IMR-90 (cell line): Measurements from ENCODE around the gene TCF7L2. TPM values are rescaled to one million over a fixed set of nuclear protein-coding genes. Genes with fewer than 3 reads are reported as not detected.

Experiments
- ATAC-seq: fragments of 200-7000 bp; cut with Tn5 transposase; 2 replicates; pipeline ENCODE4 v1.9.1; 2020; ENCODE audit warnings: low read depth, mild to moderate bottlenecking, moderate library complexity
- BruUV-seq: library from RNA; stranded (reverse); fragments of 400-500 nt; replicated peaks from 2 replicates; lab custom pipeline; 2021; lab: Mats Ljungman, UMichigan
- CTCF ChIA-PET: fragments of 300-600 bp; formaldehyde crosslinking; extraction: SDS; loops from one replicate; lab custom pipeline; 2021; ENCODE audit warnings: antibody characterized with exemption; lab: Yijun Ruan, JAX
- POLR2A ChIA-PET: fragments of 300-600 bp; sonication (Branson Sonifier 250); formaldehyde crosslinking; loops from one replicate; lab custom pipeline; 2022; ENCODE audit warnings: antibody characterized with exemption; ENCODE audit not compliant: unreplicated experiment; lab: Charles Lee
- DNase-seq: peaks from one replicate; pipeline ENCODE4 v3.0.0; 2013
- H2AFZ ChIP-seq: replicated peaks from 2 replicates; pipeline ENCODE3; 2013; ENCODE audit warnings: low read length, mild to moderate bottlenecking; ENCODE audit not compliant: poor library complexity
- H2AK5ac ChIP-seq: 2 replicates; pipeline ENCODE4 v1.6.1; 2013; ENCODE audit warnings: low read depth, low read length, inconsistent platforms
- H2AK9ac ChIP-seq: replicated peaks from 2 replicates; pipeline ENCODE3; 2013; ENCODE audit warnings: mild to moderate bottlenecking, low read depth, low read length, moderate library complexity; ENCODE audit not compliant: poor library complexity
- H2BK120ac ChIP-seq: 2 replicates; pipeline ENCODE4 v1.6.1; 2013; ENCODE audit warnings: low read depth, low read length, inconsistent platforms
- H2BK15ac ChIP-seq: 3 replicates; pipeline ENCODE4 v1.6.1; 2013; ENCODE audit warnings: low read depth, low read length, inconsistent platforms
- H2BK20ac ChIP-seq: 2 replicates; pipeline ENCODE4 v1.6.1; 2013; ENCODE audit warnings: low read depth, mild to moderate bottlenecking, inconsistent platforms, low read length, moderate library complexity
- H2BK5ac ChIP-seq: 2 replicates; pipeline ENCODE4 v1.6.1; 2013; ENCODE audit warnings: mild to moderate bottlenecking, low read depth, low read length, inconsistent platforms; ENCODE audit not compliant: poor library complexity, severe bottlenecking
- H3K14ac ChIP-seq: replicated peaks from 2 replicates; pipeline ENCODE4 v1.6.1; 2013; ENCODE audit warnings: low read depth, low read length, inconsistent platforms
- H3K18ac ChIP-seq: 2 replicates; pipeline ENCODE4 v1.6.1; 2013; ENCODE audit warnings: low read depth, low read length, control low read depth
- H3K23ac ChIP-seq: 2 replicates; pipeline ENCODE4 v1.6.1; 2013; ENCODE audit warnings: low read depth, low read length, inconsistent platforms
- H3K27ac ChIP-seq: 2 replicates; pipeline ENCODE4 v1.5.1; 2013; ENCODE audit warnings: mild to moderate bottlenecking, control low read depth, low read length; ENCODE audit not compliant: insufficient read depth
- H3K27me3 ChIP-seq: 2 replicates; pipeline ENCODE4 v1.6.1; 2013; ENCODE audit warnings: low read length; ENCODE audit not compliant: control insufficient read depth, insufficient read depth
- H3K36me3 ChIP-seq: 2 replicates; pipeline ENCODE4 v1.6.1; 2013; ENCODE audit warnings: low read length, mixed read lengths; ENCODE audit not compliant: control insufficient read depth, insufficient read depth
- H3K4ac ChIP-seq: 2 replicates; pipeline ENCODE4 v1.6.1; 2013; ENCODE audit warnings: low read depth, low read length, inconsistent platforms
- H3K4me1 ChIP-seq: 2 replicates; pipeline ENCODE4 v1.6.1; 2013; ENCODE audit warnings: low read length, mixed read lengths; ENCODE audit not compliant: control insufficient read depth, insufficient read depth
- H3K4me2 ChIP-seq: 2 replicates; pipeline ENCODE4 v1.6.1; 2013; ENCODE audit warnings: low read depth, mild to moderate bottlenecking, control low read depth, low read length, moderate library complexity
- H3K4me3 ChIP-seq: 2 replicates; pipeline ENCODE4 v1.5.1; 2013; ENCODE audit warnings: low read depth, mild to moderate bottlenecking, control low read depth, low read length, moderate library complexity; ENCODE audit not compliant: insufficient read depth
- H3K56ac ChIP-seq: 2 replicates; pipeline ENCODE4 v1.6.1; 2013; ENCODE audit warnings: low read length, inconsistent platforms; ENCODE audit not compliant: insufficient read depth; ENCODE audit errors: extremely low read depth
- H3K79me1 ChIP-seq, 2 experiments: 2 replicates each; pipeline ENCODE4 v1.6.1; 2013; ENCODE audit warnings: low read length in 2 of 2, inconsistent platforms in 1 of 2, low read depth in 1 of 2
- H3K9ac ChIP-seq: 2 replicates; pipeline ENCODE4 v1.6.1; 2013; ENCODE audit warnings: low read depth, low read length, control low read depth
- H3K9me1 ChIP-seq: 2 replicates; pipeline ENCODE4 v1.6.1; 2013; ENCODE audit warnings: low read length, inconsistent platforms; ENCODE audit not compliant: insufficient read depth
- H3K9me3 ChIP-seq: 2 replicates; pipeline ENCODE4 v1.6.1; 2013; ENCODE audit warnings: low read length; ENCODE audit not compliant: control insufficient read depth, insufficient read depth
- H4K20me1 ChIP-seq: 2 replicates; pipeline ENCODE4 v1.6.1; 2013; ENCODE audit warnings: low read length, inconsistent platforms; ENCODE audit not compliant: insufficient read depth
- H4K5ac ChIP-seq: 2 replicates; pipeline ENCODE4 v1.6.1; 2013; ENCODE audit warnings: mild to moderate bottlenecking, low read depth, low read length, control low read depth
- H4K8ac ChIP-seq, 2 experiments: 2 replicates each; pipeline ENCODE4 v1.6.1; 2013; ENCODE audit warnings: low read depth in 2 of 2, low read length in 2 of 2, control low read depth in 1 of 2, inconsistent platforms in 1 of 2
- H4K91ac ChIP-seq: 2 replicates; pipeline ENCODE4 v1.6.1; 2013; ENCODE audit warnings: low read depth, low read length, inconsistent platforms; ENCODE audit not compliant: insufficient read depth
- BHLHE40 ChIP-seq: fragments of 150-350 bp; IDR thresholded peaks from 2 replicates; pipeline ENCODE4 v1.6.1; 2016; ENCODE audit warnings: mild to moderate bottlenecking, low read depth, low read length
- CEBPB ChIP-seq: IDR thresholded peaks from 2 replicates; pipeline ENCODE4 v1.6.1; 2012; ENCODE audit warnings: low read depth, low read length, improper control_type of control experiment
- CHD1 ChIP-seq: IDR thresholded peaks from 2 replicates; pipeline ENCODE4 v1.6.1; 2012; ENCODE audit warnings: low read depth, low read length, improper control_type of control experiment
- CTCF ChIP-seq: conservative IDR thresholded peaks from 2 replicates; pipeline ENCODE4 v1.5.1; 2012; ENCODE audit warnings: mild to moderate bottlenecking, low read depth, low read length, improper control_type of control experiment
- FOS ChIP-seq: fragments of 150-350 bp; IDR thresholded peaks from 2 replicates; pipeline ENCODE4 v1.6.1; 2016; ENCODE audit warnings: low read depth, low read length
- MAFK ChIP-seq: IDR thresholded peaks from 2 replicates; pipeline ENCODE4 v1.6.1; 2012; ENCODE audit warnings: low read depth, low read length, improper control_type of control experiment
- MAZ ChIP-seq: IDR thresholded peaks from 2 replicates; pipeline ENCODE4 v1.6.1; 2012; ENCODE audit warnings: low read depth, mild to moderate bottlenecking, low read length, improper control_type of control experiment, moderate library complexity, borderline replicate concordance
- MXI1 ChIP-seq: IDR thresholded peaks from 2 replicates; pipeline ENCODE4 v1.6.1; 2012; ENCODE audit warnings: low read depth, mild to moderate bottlenecking, low read length, moderate library complexity, borderline replicate concordance
- NFE2L2 ChIP-seq: fragments of 150-350 bp; IDR thresholded peaks from 2 replicates; pipeline ENCODE4 v1.6.1; 2016; ENCODE audit warnings: low read depth, mild to moderate bottlenecking, low read length
- POLR2A ChIP-seq: IDR thresholded peaks from 2 replicates; pipeline ENCODE4 v1.6.1; 2012; ENCODE audit warnings: mild to moderate bottlenecking, low read depth, low read length
- RAD21 ChIP-seq: IDR thresholded peaks from 2 replicates; pipeline ENCODE4 v1.6.1; 2012; ENCODE audit warnings: low read length, improper control_type of control experiment
- RCOR1 ChIP-seq: IDR thresholded peaks from 2 replicates; pipeline ENCODE4 v1.6.1; 2012; ENCODE audit warnings: mild to moderate bottlenecking, low read length, improper control_type of control experiment; ENCODE audit not compliant: insufficient replicate concordance
- RFX5 ChIP-seq: IDR thresholded peaks from 2 replicates; pipeline ENCODE4 v1.8.0; 2012; ENCODE audit warnings: low read depth, mild to moderate bottlenecking, low read length, moderate library complexity
- SMC3 ChIP-seq: fragments of 150-350 bp; IDR thresholded peaks from 2 replicates; pipeline ENCODE4 v1.6.1; 2016; ENCODE audit warnings: low read depth, mild to moderate bottlenecking, antibody characterized with exemption, low read length, moderate library complexity
- USF2 ChIP-seq: fragments of 150-350 bp; IDR thresholded peaks from 2 replicates; pipeline ENCODE4 v1.6.1; 2017; ENCODE audit warnings: mild to moderate bottlenecking, antibody characterized with exemption, low read length, low read depth
- WGBS, 2 experiments: methylation state at CpG; one replicate each; pipeline versions ENCODE4 v1.1.5 to v1.1.7; 2013; ENCODE audit warnings: missing lambda C conversion rate in 2 of 2; ENCODE audit not compliant: insufficient read length in 1 of 2; ENCODE audit errors: extremely low coverage in 2 of 2; 5-methylcytosine and 5-hydroxymethylcytosine counted together
- dilution Hi-C: fragments of 300-500 bp; cut with HindIII; formaldehyde crosslinking; loops from one replicate; pipeline ENCODE4 v1.14.3; 2018; ENCODE audit warnings: low sequenced_read_pairs; ENCODE audit not compliant: unreplicated experiment
- in situ Hi-C: fragments of 300-500 bp; cut with MboI; formaldehyde crosslinking; loops from 3 replicates; pipeline ENCODE4 v1.14.3; 2019; ENCODE audit warnings: low sequenced_read_pairs, inconsistent platforms, mixed read lengths
- intact Hi-C: fragments of 100-400 bp; cut with micrococcal nuclease; formaldehyde crosslinking; loops from 2 replicates; pipeline ENCODE4 v1.10.0; 2022
- polyA plus RNA-seq, 3 experiments: library from polyadenylated mRNA; depleted of rRNA; stranded (reverse); fragments of >200 nt; gene quantifications; 2 replicates each; pipeline ENCODE4 v1.2.3, GENCODE V29; 2012; ENCODE audit warnings: low replicate concordance in 1 of 3
- total RNA-seq: library from RNA; depleted of rRNA; stranded (reverse); fragments of >200 nt; gene quantifications from 2 replicates; pipeline ENCODE4 v1.2.3, GENCODE V29; 2012
- TF ChIP-seq, protein P1 (sequence below): fragments of 150-350 bp; IDR thresholded peaks from 2 replicates; pipeline ENCODE4 v1.6.1; 2016; ENCODE audit warnings: low read depth, mild to moderate bottlenecking, low read length, moderate library complexity, borderline replicate concordance

Gene TCF7L2
- total and polyA plus RNA-seq, 2 of the 4 experiments (the other 2 are of a cell fraction) = 1.3 to 12.2 TPM

GRCh38 chr10:113049881-113050280, 99.8 kb downstream of the TCF7L2 start:
- BruUV-seq = no TSS peak
- no peak overlapping the region for H2AFZ ChIP-seq
- CTCF ChIA-PET = interaction anchor here (0.5 kb wide), 2 partner anchors 17 to 313 kb away, joined by 4 to 5 read pairs; no protein-coding TSS in a partner anchor
- no peak overlapping the region for H2BK15ac ChIP-seq
- no peaks in the 10 kb centered on the region for H3K9me3 ChIP-seq
- peaks cover 4% of the 10 kb centered on the region; the same call in 1 of the 2 replicates for H3K36me3 ChIP-seq
- dilution Hi-C loops = no loop called here
- no peak overlapping the region for H3K23ac ChIP-seq
- no peak overlapping the region for H2AK9ac ChIP-seq
- H4K20me1 ChIP-seq = peaks cover 41% of the 10 kb centered on the region
- no peak overlapping the region for H3K14ac ChIP-seq
- H4K8ac ChIP-seq = no peak overlapping the region
- in situ Hi-C loops = no loop called here
- no peak for DNase-seq
- H3K4me2 ChIP-seq = no peak overlapping the region
- peaks cover 38% of the 10 kb centered on the region for H3K9me1 ChIP-seq
- H4K5ac ChIP-seq = no peak overlapping the region
- no peak overlapping the region for H4K91ac ChIP-seq
- H3K27me3 ChIP-seq = no peaks in the 10 kb centered on the region
- no peak overlapping the region for H2AK5ac ChIP-seq
- TF ChIP-seq USF2 = no peak
- no peak for TF ChIP-seq RAD21
- no peak for TF ChIP-seq SMC3
- TF ChIP-seq MAFK = no peak
- TF ChIP-seq RCOR1 = no peak
- no peak for TF ChIP-seq NFE2L2
- TF ChIP-seq CHD1 = no peak
- no peak for TF ChIP-seq MXI1
- TF ChIP-seq, protein P1, sequence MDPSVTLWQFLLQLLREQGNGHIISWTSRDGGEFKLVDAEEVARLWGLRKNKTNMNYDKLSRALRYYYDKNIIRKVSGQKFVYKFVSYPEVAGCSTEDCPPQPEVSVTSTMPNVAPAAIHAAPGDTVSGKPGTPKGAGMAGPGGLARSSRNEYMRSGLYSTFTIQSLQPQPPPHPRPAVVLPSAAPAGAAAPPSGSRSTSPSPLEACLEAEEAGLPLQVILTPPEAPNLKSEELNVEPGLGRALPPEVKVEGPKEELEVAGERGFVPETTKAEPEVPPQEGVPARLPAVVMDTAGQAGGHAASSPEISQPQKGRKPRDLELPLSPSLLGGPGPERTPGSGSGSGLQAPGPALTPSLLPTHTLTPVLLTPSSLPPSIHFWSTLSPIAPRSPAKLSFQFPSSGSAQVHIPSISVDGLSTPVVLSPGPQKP = no peak
- no peak for TF ChIP-seq MAZ
- TF ChIP-seq FOS = no peak
- TF ChIP-seq CEBPB = no peak
- TF ChIP-seq RFX5 = no peak
- TF ChIP-seq BHLHE40 = no peak
- no peak for TF ChIP-seq POLR2A
- no peak for TF ChIP-seq CTCF
- H3K4me1 ChIP-seq = peaks cover 24% of the 10 kb centered on the region
- ATAC-seq = no peak
- H3K4me3 ChIP-seq = no peak overlapping the region
- H3K56ac ChIP-seq = no peak overlapping the region
- no peak overlapping the region for H2BK20ac ChIP-seq
- H3K27ac ChIP-seq = no peak overlapping the region
- no peak overlapping the region for H3K18ac ChIP-seq
- H3K4ac ChIP-seq = no peak overlapping the region
- intact Hi-C loops = loop anchor here (10.0 kb wide), 1 partner anchor 335 kb away; no protein-coding TSS in a partner anchor
- H3K9ac ChIP-seq = no peak overlapping the region
- H2BK5ac ChIP-seq = no peak overlapping the region
- 100% methylated on average over 3 of the region's 5 CpGs; no CpG with 5 or more reads in 1 of the 2 experiments for WGBS, 2 experiments
- H3K79me1 ChIP-seq = peaks cover 63 to 79% of the 10 kb centered on the region in 2 experiments
- H2BK120ac ChIP-seq = no peak overlapping the region
- POLR2A ChIA-PET = no interaction called here
